OCI-LY1 (cell line): ENCODE measurements around the gene WWC2.

Experiments used
- H2AFZ ChIP-seq: fragments of 200-600 bp; sonication (generic), shearing (Covaris generic); 2 replicates; pipeline ENCODE4 v1.6.0; 2014; ENCODE audit warnings: antibody characterized with exemption, mild to moderate bottlenecking, low read length
- H3F3A ChIP-seq: fragments of 200-600 bp; sonication (generic), shearing (Covaris generic); 2 replicates; pipeline ENCODE4 v1.6.0; 2014; ENCODE audit warnings: mild to moderate bottlenecking, antibody characterized with exemption, low read length, moderate library complexity; ENCODE audit not compliant: insufficient read depth
- H3K27ac ChIP-seq: fragments of 200-600 bp; sonication (generic); 2 replicates; pipeline ENCODE4 v1.5.1; 2014; ENCODE audit warnings: low read length, mixed run types, mild to moderate bottlenecking, low read depth; ENCODE audit not compliant: poor library complexity, severe bottlenecking
- H3K27me3 ChIP-seq: fragments of 200-600 bp; sonication (generic); 2 replicates; pipeline ENCODE4 v1.6.0; 2014; ENCODE audit warnings: antibody characterized with exemption, mild to moderate bottlenecking, low read length, moderate library complexity; ENCODE audit not compliant: insufficient read depth
- H3K36me3 ChIP-seq: fragments of 200-600 bp; sonication (generic); 2 replicates; pipeline ENCODE4 v1.6.1; 2014; ENCODE audit warnings: mild to moderate bottlenecking, antibody characterized with exemption, low read length, moderate library complexity, mixed read lengths; ENCODE audit not compliant: insufficient read depth
- H3K4me1 ChIP-seq: fragments of 200-600 bp; sonication (generic); 2 replicates; pipeline ENCODE4 v1.5.1; 2014; ENCODE audit warnings: mild to moderate bottlenecking, low read length, moderate library complexity; ENCODE audit not compliant: insufficient read depth, severe bottlenecking
- H3K4me2 ChIP-seq: fragments of 200-600 bp; sonication (generic), shearing (Covaris generic); 2 replicates; pipeline ENCODE4 v1.6.1; 2014; ENCODE audit warnings: low read length
- H3K4me3 ChIP-seq: fragments of 200-600 bp; sonication (generic); 2 replicates; pipeline ENCODE4 v1.5.1; 2014; ENCODE audit warnings: low read length, low read depth, mild to moderate bottlenecking, mixed read lengths; ENCODE audit not compliant: poor library complexity, severe bottlenecking
- H3K79me2 ChIP-seq: fragments of 200-600 bp; shearing (Covaris generic); 2 replicates; pipeline ENCODE4 v1.6.1; 2016; ENCODE audit warnings: mixed run types, low read length, mixed read lengths; ENCODE audit not compliant: insufficient read depth
- H3K9ac ChIP-seq: fragments of 200-600 bp; sonication (generic), shearing (Covaris generic); 2 replicates; pipeline ENCODE4 v1.6.1; 2014; ENCODE audit warnings: mild to moderate bottlenecking, low read length, mixed read lengths
- H3K9me2 ChIP-seq: fragments of 200-600 bp; sonication (generic), shearing (Covaris generic); 2 replicates; pipeline ENCODE4 v1.6.1; 2014; ENCODE audit warnings: low read depth, mild to moderate bottlenecking, low read length, mixed read lengths
- H3K9me3 ChIP-seq: fragments of 200-600 bp; shearing (Covaris generic); 2 replicates; pipeline ENCODE4 v1.6.1; 2014; ENCODE audit warnings: low read length, mixed read lengths
- H4K20me1 ChIP-seq: fragments of 200-600 bp; sonication (generic), shearing (Covaris generic); 2 replicates; pipeline ENCODE4 v1.6.0; 2016; ENCODE audit warnings: mild to moderate bottlenecking, low read length; ENCODE audit not compliant: insufficient read depth
- EZH2 ChIP-seq: fragments of 200-600 bp; sonication (generic), shearing (Covaris generic); IDR thresholded peaks from 2 replicates; pipeline ENCODE4 v1.8.0; 2017; ENCODE audit warnings: borderline replicate concordance, mixed run types, mild to moderate bottlenecking, antibody characterized with exemption, low read length, moderate library complexity, mixed read lengths
- TF ChIP-seq, protein P1 (sequence below): fragments of 200-600 bp; sonication (generic), shearing (Covaris generic); IDR thresholded peaks from 2 replicates; pipeline ENCODE4 v1.5.1; 2017; ENCODE audit warnings: mild to moderate bottlenecking, antibody characterized with exemption, low read length, moderate library complexity, mixed read lengths

The WWC2 gene

DNA sequence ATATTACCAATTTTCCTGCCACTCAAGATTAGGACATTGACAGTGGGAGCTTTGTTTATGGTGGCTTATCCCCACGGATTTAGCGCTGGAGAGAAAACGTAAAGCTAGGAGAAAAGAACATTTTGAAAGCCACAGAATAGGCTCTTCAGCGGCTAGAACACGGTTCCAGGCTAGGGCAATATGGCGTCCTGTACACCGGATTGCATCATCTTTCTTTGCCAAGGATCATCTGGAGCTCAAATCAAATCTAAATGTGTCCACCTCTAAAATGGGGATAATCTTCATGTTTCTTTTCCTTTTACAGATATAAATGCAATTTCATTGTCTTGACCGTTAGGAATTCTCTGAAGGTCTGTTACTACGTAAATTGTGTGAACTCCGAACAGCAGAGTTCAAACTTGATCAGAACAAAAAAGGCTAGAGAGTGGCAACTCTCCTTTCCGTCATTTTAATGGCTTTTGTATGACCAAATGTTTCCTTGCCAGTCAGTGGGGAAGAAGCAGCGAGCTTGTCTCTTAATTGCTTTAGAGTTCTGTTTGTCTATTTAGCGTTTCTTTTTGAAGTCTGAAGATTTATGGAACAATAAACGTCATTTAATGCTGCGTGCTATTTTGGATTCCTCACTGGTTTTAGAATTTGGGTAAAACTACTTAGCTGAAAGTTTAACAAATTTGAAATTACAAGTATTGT is 2.6 kb upstream of the WWC2 start:
- Histone ChIP-seq H3K9ac (no peak overlapping the region), H3K79me2 (no peaks in the 10 kb centered on the region), H2AFZ (no peak overlapping the region), H4K20me1 (no peaks in the 10 kb centered on the region), H3K9me2 (no peaks in the 10 kb centered on the region), H3F3A (no peaks in the 10 kb centered on the region), H3K4me2 (no peak overlapping the region), H3K36me3 (no peaks in the 10 kb centered on the region), H3K4me3 (no peak overlapping the region), H3K9me3 (no peaks in the 10 kb centered on the region), H3K4me1 (no peaks in the 10 kb centered on the region), H3K27me3 (no peaks in the 10 kb centered on the region), H3K27ac (no peak overlapping the region)
- TF ChIP-seq EZH2, result no peak
- TF ChIP-seq, protein P1, sequence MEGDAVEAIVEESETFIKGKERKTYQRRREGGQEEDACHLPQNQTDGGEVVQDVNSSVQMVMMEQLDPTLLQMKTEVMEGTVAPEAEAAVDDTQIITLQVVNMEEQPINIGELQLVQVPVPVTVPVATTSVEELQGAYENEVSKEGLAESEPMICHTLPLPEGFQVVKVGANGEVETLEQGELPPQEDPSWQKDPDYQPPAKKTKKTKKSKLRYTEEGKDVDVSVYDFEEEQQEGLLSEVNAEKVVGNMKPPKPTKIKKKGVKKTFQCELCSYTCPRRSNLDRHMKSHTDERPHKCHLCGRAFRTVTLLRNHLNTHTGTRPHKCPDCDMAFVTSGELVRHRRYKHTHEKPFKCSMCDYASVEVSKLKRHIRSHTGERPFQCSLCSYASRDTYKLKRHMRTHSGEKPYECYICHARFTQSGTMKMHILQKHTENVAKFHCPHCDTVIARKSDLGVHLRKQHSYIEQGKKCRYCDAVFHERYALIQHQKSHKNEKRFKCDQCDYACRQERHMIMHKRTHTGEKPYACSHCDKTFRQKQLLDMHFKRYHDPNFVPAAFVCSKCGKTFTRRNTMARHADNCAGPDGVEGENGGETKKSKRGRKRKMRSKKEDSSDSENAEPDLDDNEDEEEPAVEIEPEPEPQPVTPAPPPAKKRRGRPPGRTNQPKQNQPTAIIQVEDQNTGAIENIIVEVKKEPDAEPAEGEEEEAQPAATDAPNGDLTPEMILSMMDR, result no peak

GRCh38 chr4:183097231-183098018 is 1.6 kb upstream of the WWC2 start:
- Histone ChIP-seq H2AFZ (no peak overlapping the region), H3K36me3 (no peaks in the 10 kb centered on the region), H3K9ac (no peak overlapping the region), H3F3A (no peaks in the 10 kb centered on the region), H3K4me1 (no peaks in the 10 kb centered on the region), H3K9me3 (no peaks in the 10 kb centered on the region), H3K27ac (no peak overlapping the region), H3K79me2 (no peaks in the 10 kb centered on the region), H3K27me3 (no peaks in the 10 kb centered on the region), H3K4me3 (no peak overlapping the region), H4K20me1 (no peaks in the 10 kb centered on the region), H3K9me2 (no peaks in the 10 kb centered on the region), H3K4me2 (no peak overlapping the region)
- TF ChIP-seq, protein P1, result no peak
- TF ChIP-seq EZH2, result no peak

GRCh38 chr4:183098019-183098722 is 886 bp upstream of the WWC2 start:
- H3F3A ChIP-seq, result no peaks in the 10 kb centered on the region
- H3K4me1 ChIP-seq, result no peaks in the 10 kb centered on the region
- no peaks in the 10 kb centered on the region for H4K20me1 ChIP-seq
- no peaks in the 10 kb centered on the region for H3K79me2 ChIP-seq
- H3K9me2 ChIP-seq, result no peaks in the 10 kb centered on the region
- no peaks in the 10 kb centered on the region for H3K27me3 ChIP-seq
- TF ChIP-seq, protein P1, result no peak
- no peak for TF ChIP-seq EZH2
- H3K9ac ChIP-seq, result no peak overlapping the region
- no peak overlapping the region for H3K4me2 ChIP-seq
- no peak overlapping the region for H3K4me3 ChIP-seq
- H3K27ac ChIP-seq, result no peak overlapping the region
- H3K9me3 ChIP-seq, result no peaks in the 10 kb centered on the region
- no peak overlapping the region for H2AFZ ChIP-seq
- no peaks in the 10 kb centered on the region for H3K36me3 ChIP-seq
